SK-N-SH treated with all-trans-retinoic acid at 6 μM for 48 hours (cell line): ENCODE results near the gene HSPA9.

Experiments used
- ATAC-seq: fragments of 200-7000 bp; cut with Tn5 transposase; 3 replicates; pipeline ENCODE4 v1.9.1; 2020; ENCODE audit warnings: mild to moderate bottlenecking, moderate library complexity
- CSRNP3 ChIP-seq: fragments of 250-450 bp; sonication (Bioruptor Pico); IDR thresholded peaks from 2 replicates; pipeline ENCODE4 v1.5.1; 2021; ENCODE audit warnings: mild to moderate bottlenecking, moderate library complexity
- GLIS3 ChIP-seq: fragments of 250-450 bp; sonication (Bioruptor Pico); IDR thresholded peaks from 2 replicates; pipeline ENCODE4 v1.5.0; 2020; ENCODE audit warnings: mild to moderate bottlenecking, moderate library complexity
- OSR1 ChIP-seq: fragments of 250-450 bp; sonication (Bioruptor Pico); IDR thresholded peaks from 2 replicates; pipeline ENCODE4 v1.8.0; 2022; ENCODE audit warnings: moderate library complexity, mild to moderate bottlenecking, inconsistent platforms
- RARB ChIP-seq: fragments of 250-450 bp; sonication (Bioruptor Pico); IDR thresholded peaks from 2 replicates; pipeline ENCODE4 v1.8.0; 2021; ENCODE audit warnings: mild to moderate bottlenecking, moderate library complexity
- SNAI2 ChIP-seq: fragments of 250-450 bp; sonication (Bioruptor Pico); IDR thresholded peaks from 2 replicates; pipeline ENCODE4 v1.5.0; 2020; ENCODE audit warnings: mild to moderate bottlenecking, moderate library complexity
- TSHZ2 ChIP-seq: fragments of 250-450 bp; sonication (Bioruptor Pico); IDR thresholded peaks from 2 replicates; pipeline ENCODE4 v1.5.0; 2020; ENCODE audit warnings: mild to moderate bottlenecking, moderate library complexity
- ZC3H10 ChIP-seq: fragments of 250-450 bp; sonication (Bioruptor Pico); IDR thresholded peaks from 2 replicates; pipeline ENCODE4 v1.5.1; 2021; ENCODE audit warnings: mild to moderate bottlenecking, moderate library complexity
- ZFP3 ChIP-seq: fragments of 250-450 bp; sonication (Bioruptor Pico); IDR thresholded peaks from 2 replicates; pipeline ENCODE4 v1.5.0; 2020; ENCODE audit warnings: mild to moderate bottlenecking, moderate library complexity
- ZNF565 ChIP-seq: fragments of 450-650 bp; formaldehyde crosslinking; conservative IDR thresholded peaks from 2 replicates; pipeline ENCODE4 v1.5.0; 2020; ENCODE audit warnings: low read depth, mild to moderate bottlenecking, moderate library complexity
- ZNF70 ChIP-seq: fragments of 450-650 bp; formaldehyde crosslinking; IDR thresholded peaks from 2 replicates; pipeline ENCODE4 v1.5.0; 2020; ENCODE audit warnings: mild to moderate bottlenecking, moderate library complexity
- ZNF8 ChIP-seq: fragments of 450-650 bp; formaldehyde crosslinking; IDR thresholded peaks from 2 replicates; pipeline ENCODE4 v1.5.0; 2020; ENCODE audit warnings: mild to moderate bottlenecking, moderate library complexity
- TF ChIP-seq, protein P1 (sequence below): fragments of 250-450 bp; sonication (Bioruptor Pico); IDR thresholded peaks from 2 replicates; pipeline ENCODE4 v1.8.0; 2020; ENCODE audit warnings: mild to moderate bottlenecking, moderate library complexity, borderline replicate concordance
- TF ChIP-seq, protein P2 (sequence below): fragments of 250-450 bp; sonication (Bioruptor Pico); IDR thresholded peaks from 2 replicates; pipeline ENCODE4 v1.8.0; 2021; ENCODE audit warnings: low read depth, mild to moderate bottlenecking, moderate library complexity, borderline replicate concordance

The HSPA9 gene

GRCh38 chr5:138595180-138595795 is 20.1 kb upstream of the HSPA9 start:
- TF ChIP-seq OSR1, result no peak
- no peak for TF ChIP-seq ZNF8 (CRISPR knock-in tag)
- TF ChIP-seq TSHZ2 (CRISPR knock-in tag), result no peak
- TF ChIP-seq, protein P1, sequence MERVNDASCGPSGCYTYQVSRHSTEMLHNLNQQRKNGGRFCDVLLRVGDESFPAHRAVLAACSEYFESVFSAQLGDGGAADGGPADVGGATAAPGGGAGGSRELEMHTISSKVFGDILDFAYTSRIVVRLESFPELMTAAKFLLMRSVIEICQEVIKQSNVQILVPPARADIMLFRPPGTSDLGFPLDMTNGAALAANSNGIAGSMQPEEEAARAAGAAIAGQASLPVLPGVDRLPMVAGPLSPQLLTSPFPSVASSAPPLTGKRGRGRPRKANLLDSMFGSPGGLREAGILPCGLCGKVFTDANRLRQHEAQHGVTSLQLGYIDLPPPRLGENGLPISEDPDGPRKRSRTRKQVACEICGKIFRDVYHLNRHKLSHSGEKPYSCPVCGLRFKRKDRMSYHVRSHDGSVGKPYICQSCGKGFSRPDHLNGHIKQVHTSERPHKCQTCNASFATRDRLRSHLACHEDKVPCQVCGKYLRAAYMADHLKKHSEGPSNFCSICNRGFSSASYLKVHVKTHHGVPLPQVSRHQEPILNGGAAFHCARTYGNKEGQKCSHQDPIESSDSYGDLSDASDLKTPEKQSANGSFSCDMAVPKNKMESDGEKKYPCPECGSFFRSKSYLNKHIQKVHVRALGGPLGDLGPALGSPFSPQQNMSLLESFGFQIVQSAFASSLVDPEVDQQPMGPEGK (CRISPR knock-in tag), result no peak
- TF ChIP-seq ZNF565 (CRISPR knock-in tag), result no peak
- TF ChIP-seq GLIS3 (CRISPR knock-in tag), result no peak
- peak; percentile 38; the same call in 1 of the 3 replicates for ATAC-seq

DNA sequence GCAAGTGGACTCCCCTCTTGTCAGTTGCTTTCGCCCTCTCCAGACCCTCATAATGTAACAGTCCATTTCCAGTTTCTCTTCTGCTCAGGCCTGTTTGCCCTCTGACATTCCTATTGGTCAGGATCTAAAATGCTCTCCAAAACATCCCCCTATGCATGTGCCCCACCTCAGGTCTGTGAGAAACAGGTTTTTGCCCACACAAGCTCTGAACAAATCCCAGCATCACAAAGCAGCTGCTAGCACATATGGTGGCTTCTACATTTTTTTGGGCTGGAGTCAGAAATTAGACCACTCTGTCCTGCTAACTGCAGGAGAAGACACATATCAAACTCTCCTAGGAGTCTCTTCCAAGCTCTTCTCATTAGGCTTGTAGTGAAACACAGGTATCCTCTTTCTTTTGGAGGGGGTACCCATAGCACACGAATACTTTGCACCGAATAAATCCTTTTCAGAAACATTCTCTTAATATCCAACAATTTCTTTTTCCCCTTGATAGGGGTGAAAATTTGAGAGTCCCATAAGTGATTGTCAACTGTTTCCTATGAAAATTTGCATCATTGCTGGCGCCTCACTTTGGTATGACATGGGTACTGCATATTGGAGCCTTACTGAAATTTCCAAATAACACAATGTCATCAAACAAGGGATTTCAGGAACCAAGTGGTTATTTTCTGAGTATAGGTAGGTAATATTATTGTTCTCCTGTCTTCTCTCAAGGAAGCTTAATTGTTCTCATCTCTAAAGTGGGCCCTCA is 19.3 kb upstream of the HSPA9 start:
- no peak for ATAC-seq
- no peak for TF ChIP-seq ZNF565 (CRISPR knock-in tag)
- no peak for TF ChIP-seq ZNF70 (CRISPR knock-in tag)
- no peak for TF ChIP-seq CSRNP3 (CRISPR knock-in tag)
- TF ChIP-seq RARB (CRISPR knock-in tag), result no peak
- no peak for TF ChIP-seq ZC3H10 (CRISPR knock-in tag)
- no peak for TF ChIP-seq ZFP3 (CRISPR knock-in tag)
- TF ChIP-seq, protein P1 (CRISPR knock-in tag), result no peak
- no peak for TF ChIP-seq OSR1
- TF ChIP-seq SNAI2, result no peak

- peak; percentile 94 for TF ChIP-seq ZFP3 (CRISPR knock-in tag)
- no peak for TF ChIP-seq ZNF8 (CRISPR knock-in tag)
- ATAC-seq, result no peak
These were observed 13.0 kb upstream of the HSPA9 start for GRCh38 chr5:138588013-138588788.

GRCh38 chr5:138585157-138585556 is 10.0 kb upstream of the HSPA9 start:
- no peak for ATAC-seq
- TF ChIP-seq CSRNP3 (CRISPR knock-in tag), result no peak
- no peak for TF ChIP-seq RARB (CRISPR knock-in tag)
- no peak for TF ChIP-seq ZFP3 (CRISPR knock-in tag)
- TF ChIP-seq, protein P2, sequence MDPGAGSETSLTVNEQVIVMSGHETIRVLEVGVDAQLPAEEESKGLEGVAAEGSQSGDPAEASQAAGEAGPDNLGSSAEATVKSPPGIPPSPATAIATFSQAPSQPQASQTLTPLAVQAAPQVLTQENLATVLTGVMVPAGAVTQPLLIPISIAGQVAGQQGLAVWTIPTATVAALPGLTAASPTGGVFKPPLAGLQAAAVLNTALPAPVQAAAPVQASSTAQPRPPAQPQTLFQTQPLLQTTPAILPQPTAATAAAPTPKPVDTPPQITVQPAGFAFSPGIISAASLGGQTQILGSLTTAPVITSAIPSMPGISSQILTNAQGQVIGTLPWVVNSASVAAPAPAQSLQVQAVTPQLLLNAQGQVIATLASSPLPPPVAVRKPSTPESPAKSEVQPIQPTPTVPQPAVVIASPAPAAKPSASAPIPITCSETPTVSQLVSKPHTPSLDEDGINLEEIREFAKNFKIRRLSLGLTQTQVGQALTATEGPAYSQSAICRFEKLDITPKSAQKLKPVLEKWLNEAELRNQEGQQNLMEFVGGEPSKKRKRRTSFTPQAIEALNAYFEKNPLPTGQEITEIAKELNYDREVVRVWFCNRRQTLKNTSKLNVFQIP (CRISPR knock-in tag), result no peak
